Measurements from ENCODE around the gene CTLA4. TPM values are rescaled to one million over a fixed set of nuclear protein-coding genes. Genes with fewer than 3 reads are reported as not detected.

Gene CTLA4
- total and polyA plus RNA-seq, 3 donors from 2014 or later: 0.87 to 2.7 (median 1.2) TPM

GRCh38 chr2:203857656-203858055, 9.9 kb upstream of the CTLA4 start:
- Histone ChIP-seq H3K36me3 (ENCODE audit: low read depth, missing control alignments) (no peaks in the 10 kb centered on the region), H3K9me3 (no peaks in the 10 kb centered on the region), H3K27ac (no peak overlapping the region), H3K4me1 (no peaks in the 10 kb centered on the region), H3K27me3 (no peaks in the 10 kb centered on the region), H3K4me3 (no peak overlapping the region)
- no peak for DNase-seq
- TF ChIP-seq, protein P1, sequence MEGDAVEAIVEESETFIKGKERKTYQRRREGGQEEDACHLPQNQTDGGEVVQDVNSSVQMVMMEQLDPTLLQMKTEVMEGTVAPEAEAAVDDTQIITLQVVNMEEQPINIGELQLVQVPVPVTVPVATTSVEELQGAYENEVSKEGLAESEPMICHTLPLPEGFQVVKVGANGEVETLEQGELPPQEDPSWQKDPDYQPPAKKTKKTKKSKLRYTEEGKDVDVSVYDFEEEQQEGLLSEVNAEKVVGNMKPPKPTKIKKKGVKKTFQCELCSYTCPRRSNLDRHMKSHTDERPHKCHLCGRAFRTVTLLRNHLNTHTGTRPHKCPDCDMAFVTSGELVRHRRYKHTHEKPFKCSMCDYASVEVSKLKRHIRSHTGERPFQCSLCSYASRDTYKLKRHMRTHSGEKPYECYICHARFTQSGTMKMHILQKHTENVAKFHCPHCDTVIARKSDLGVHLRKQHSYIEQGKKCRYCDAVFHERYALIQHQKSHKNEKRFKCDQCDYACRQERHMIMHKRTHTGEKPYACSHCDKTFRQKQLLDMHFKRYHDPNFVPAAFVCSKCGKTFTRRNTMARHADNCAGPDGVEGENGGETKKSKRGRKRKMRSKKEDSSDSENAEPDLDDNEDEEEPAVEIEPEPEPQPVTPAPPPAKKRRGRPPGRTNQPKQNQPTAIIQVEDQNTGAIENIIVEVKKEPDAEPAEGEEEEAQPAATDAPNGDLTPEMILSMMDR (IDR thresholded peaks at IDR 0.05): no peak
- no peak for TF ChIP-seq POLR2A (IDR thresholded peaks at IDR 0.05)
- 63 to 86% methylated on average over 2 of the region's 2 CpGs for WGBS, 2 donors
- intact Hi-C loops (cut with DNase I; ENCODE audit: low total_unique reads): no loop called here

GRCh38 chr2:203858176-203858575, 9.4 kb upstream of the CTLA4 start:
- DNase-seq: no peak
- intact Hi-C loops (cut with DNase I; ENCODE audit: low total_unique reads): no loop called here
- no peaks in the 10 kb centered on the region for H3K4me1 ChIP-seq
- TF ChIP-seq, protein P1 (IDR thresholded peaks at IDR 0.05): no peak
- TF ChIP-seq POLR2A (IDR thresholded peaks at IDR 0.05): no peak
- H3K36me3 ChIP-seq (ENCODE audit: low read depth, missing control alignments): no peaks in the 10 kb centered on the region
- H3K27me3 ChIP-seq: no peaks in the 10 kb centered on the region
- no peak overlapping the region for H3K27ac ChIP-seq
- H3K4me3 ChIP-seq: no peak overlapping the region
- no peaks in the 10 kb centered on the region for H3K9me3 ChIP-seq
- WGBS, 2 donors: 91 to 100% methylated on average over 2 of the region's 2 CpGs

DNA sequence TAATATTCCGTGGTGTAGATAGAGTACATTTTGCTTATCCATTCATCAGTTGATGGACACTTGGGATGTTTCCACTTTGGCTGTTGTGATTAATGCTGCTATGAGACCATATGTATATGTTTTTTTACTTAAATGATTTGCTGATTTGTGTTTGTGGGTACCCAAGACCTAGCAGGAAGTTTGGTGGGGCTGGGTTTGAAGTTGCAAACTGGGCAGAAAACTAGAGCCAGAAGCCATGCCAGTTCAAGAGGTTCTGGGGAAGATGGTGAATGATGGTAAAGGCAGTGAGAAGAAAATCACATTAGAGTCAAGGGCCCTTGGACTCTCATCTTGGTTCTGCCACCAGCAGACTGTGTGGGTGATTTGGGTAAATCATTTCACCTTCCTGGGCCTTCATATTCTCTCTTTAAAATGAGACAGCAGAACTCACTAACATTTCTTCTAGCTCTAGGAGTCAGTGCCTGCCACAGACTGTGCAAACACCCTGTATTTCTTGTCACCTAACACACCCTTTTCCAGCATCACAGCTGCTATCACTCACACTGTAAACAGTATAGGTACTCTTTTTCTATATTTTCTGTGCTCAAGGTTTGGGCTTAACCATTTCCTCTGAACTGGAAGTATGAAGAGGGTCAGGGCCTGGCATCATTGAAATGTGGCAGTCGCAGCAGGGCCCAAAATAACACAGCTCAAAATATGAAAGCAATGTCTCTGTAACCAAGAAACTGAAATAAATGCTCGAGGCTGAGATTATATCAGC, 8.4 kb upstream of the CTLA4 start:
- H3K36me3 ChIP-seq (ENCODE audit: low read depth, missing control alignments): no peaks in the 10 kb centered on the region
- WGBS, 2 donors: 85 to 92% methylated on average over 3 of the region's 3 CpGs
- no peak overlapping the region for H3K4me3 ChIP-seq
- no peaks in the 10 kb centered on the region for H3K9me3 ChIP-seq
- no peak for DNase-seq
- H3K27me3 ChIP-seq: no peaks in the 10 kb centered on the region
- intact Hi-C loops (cut with DNase I; ENCODE audit: low total_unique reads): no loop called here
- no peaks in the 10 kb centered on the region for H3K4me1 ChIP-seq
- TF ChIP-seq, protein P1 (IDR thresholded peaks at IDR 0.05): no peak
- no peak for TF ChIP-seq POLR2A (IDR thresholded peaks at IDR 0.05)
- no peak overlapping the region for H3K27ac ChIP-seq

DNA sequence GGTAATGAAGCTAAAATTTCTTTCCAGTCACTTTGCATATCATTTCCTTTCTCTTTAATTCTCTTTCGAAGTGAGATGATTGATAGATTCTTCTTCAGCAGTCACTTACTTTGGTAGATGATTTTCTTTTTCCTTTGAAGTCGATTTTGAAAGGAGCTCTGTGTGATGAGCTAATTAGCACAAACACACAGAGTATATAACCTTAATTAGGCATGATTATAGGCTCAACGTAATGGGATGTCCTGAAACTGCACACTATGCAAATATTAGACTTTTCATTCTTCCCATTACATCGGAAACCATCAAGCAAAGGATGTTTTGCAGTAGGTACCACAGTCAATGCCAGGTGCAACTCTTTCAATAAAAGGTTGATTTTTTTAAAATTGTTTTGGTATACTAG, 6.4 kb upstream of the CTLA4 start:
- Histone ChIP-seq H3K36me3 (ENCODE audit: low read depth, missing control alignments) (no peaks in the 10 kb centered on the region), H3K27me3 (no peaks in the 10 kb centered on the region), H3K4me3 (no peak overlapping the region), H3K9me3 (no peaks in the 10 kb centered on the region), H3K4me1 (no peaks in the 10 kb centered on the region), H3K27ac (no peak overlapping the region)
- intact Hi-C loops (cut with DNase I; ENCODE audit: low total_unique reads): no loop called here
- 83 to 85% methylated on average over 4 of the region's 4 CpGs for WGBS, 2 donors
- no peak for TF ChIP-seq POLR2A (IDR thresholded peaks at IDR 0.05)
- TF ChIP-seq, protein P1 (IDR thresholded peaks at IDR 0.05): no peak
- no peak for DNase-seq

DNA sequence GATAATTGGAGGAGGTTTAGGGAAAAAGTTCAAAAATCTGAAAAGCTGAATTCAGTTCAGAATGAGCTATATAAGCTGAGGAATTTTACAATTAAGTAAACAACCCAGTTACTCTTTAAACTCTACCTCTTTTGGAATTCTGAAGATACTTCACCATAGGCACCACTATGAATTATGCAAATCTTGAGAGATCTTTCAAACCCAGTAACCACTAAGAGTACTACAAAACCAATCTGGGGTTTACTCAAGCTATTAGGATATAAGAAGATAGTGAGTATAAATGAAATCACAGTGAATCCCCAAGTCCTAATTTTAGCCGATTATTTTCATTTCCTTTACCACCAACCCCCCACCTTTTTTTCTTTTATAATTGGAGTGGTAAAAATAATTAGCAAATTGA, 6.0 kb upstream of the CTLA4 start:
- Histone ChIP-seq H3K27ac (no peak overlapping the region), H3K27me3 (no peaks in the 10 kb centered on the region), H3K9me3 (no peaks in the 10 kb centered on the region), H3K4me3 (no peak overlapping the region), H3K4me1 (no peaks in the 10 kb centered on the region), H3K36me3 (ENCODE audit: low read depth, missing control alignments) (no peaks in the 10 kb centered on the region)
- no peak for DNase-seq
- WGBS, 2 donors: 88 to 97% methylated on average over 1 of the region's 1 CpG
- TF ChIP-seq, protein P1 (IDR thresholded peaks at IDR 0.05): no peak
- no peak for TF ChIP-seq POLR2A (IDR thresholded peaks at IDR 0.05)
- intact Hi-C loops (cut with DNase I; ENCODE audit: low total_unique reads): no loop called here
